A673 (cell line): ENCODE data around the gene GPHN. TPM values are rescaled to one million over a fixed set of nuclear protein-coding genes. Genes with fewer than 3 reads are reported as not detected.
A peak's percentile ranks its signal among the peaks of the same experiment; 100 is the strongest.

ENCODE experiments used
- BruUV-seq: library from RNA; stranded (reverse); fragments of 400-500 nt; replicated peaks from 2 replicates; lab custom pipeline; 2021; lab: Mats Ljungman, UMichigan
- CTCF ChIA-PET: fragments of 300-600 bp; sonication (Branson Sonifier 250); formaldehyde crosslinking; loops from one replicate; lab custom pipeline; 2022; ENCODE audit warnings: antibody characterized with exemption; lab: Charles Lee
- POLR2A ChIA-PET: fragments of 300-600 bp; sonication (Branson Sonifier 250); formaldehyde crosslinking; loops from one replicate; lab custom pipeline; 2022; ENCODE audit warnings: antibody characterized with exemption; ENCODE audit not compliant: low non-redundant PET; lab: Charles Lee
- DNase-seq: peaks from one replicate; pipeline ENCODE4 v3.0.0-alpha.2; 2015; ENCODE audit warnings: low spot score
- H3K27ac ChIP-seq: fragments of 200-600 bp; sonication (generic); 2 replicates; pipeline ENCODE4 v1.5.1; 2016; ENCODE audit warnings: mixed run types, low read depth, mild to moderate bottlenecking, mixed read lengths, antibody characterized with exemption, low read length; ENCODE audit not compliant: poor library complexity, severe bottlenecking
- H3K27me3 ChIP-seq: fragments of 200-600 bp; sonication (generic); replicated peaks from 2 replicates; pipeline ENCODE4 v1.6.1; 2017; ENCODE audit warnings: mixed run types, low read depth, mild to moderate bottlenecking, mixed read lengths, antibody characterized with exemption, low read length; ENCODE audit not compliant: insufficient read depth, poor library complexity
- H3K36me3 ChIP-seq: fragments of 200-600 bp; sonication (generic); 2 replicates; pipeline ENCODE4 v1.6.1; 2016; ENCODE audit warnings: mixed run types, mild to moderate bottlenecking, mixed read lengths, antibody characterized with exemption, low read length; ENCODE audit not compliant: insufficient read depth, poor library complexity, severe bottlenecking
- H3K4me1 ChIP-seq: fragments of 200-600 bp; sonication (generic); 2 replicates; pipeline ENCODE4 v1.6.1; 2017; ENCODE audit warnings: mixed run types, mild to moderate bottlenecking, mixed read lengths, antibody characterized with exemption, low read length; ENCODE audit not compliant: insufficient read depth, poor library complexity, severe bottlenecking
- H3K4me3 ChIP-seq: fragments of 200-600 bp; sonication (generic); 2 replicates; pipeline ENCODE4 v1.5.1; 2016; ENCODE audit warnings: low read depth, mixed run types, mild to moderate bottlenecking, mixed read lengths, low read length; ENCODE audit not compliant: poor library complexity, severe bottlenecking
- H3K9me3 ChIP-seq: fragments of 200-600 bp; sonication (generic); 2 replicates; pipeline ENCODE4 v1.6.1; 2016; ENCODE audit warnings: mixed run types, low read depth, mild to moderate bottlenecking, mixed read lengths, antibody characterized with exemption, low read length; ENCODE audit not compliant: poor library complexity, severe bottlenecking
- CTCF ChIP-seq: fragments of 300-800, 200-600 bp; sonication (generic); conservative IDR thresholded peaks from 2 replicates; pipeline ENCODE4 v1.5.1; 2017; ENCODE audit warnings: low read depth, mild to moderate bottlenecking, antibody characterized with exemption, low read length, moderate library complexity, mixed read lengths
- EZH2 ChIP-seq: fragments of 200-600 bp; sonication (generic); IDR thresholded peaks from 2 replicates; pipeline ENCODE4 v1.6.1; 2017; ENCODE audit warnings: borderline replicate concordance, low read depth, mild to moderate bottlenecking, mixed read lengths, antibody characterized with exemption, low read length; ENCODE audit not compliant: poor library complexity, severe bottlenecking
- intact Hi-C: fragments of 100-400 bp; cut with micrococcal nuclease; formaldehyde crosslinking; loops from one replicate; pipeline ENCODE4 v1.10.0; 2022; ENCODE audit not compliant: unreplicated experiment
- total RNA-seq: library from RNA; stranded (reverse); gene quantifications from 2 replicates; pipeline ENCODE4 v1.2.3, GENCODE V29; 2021

GPHN gene
- total RNA-seq, 1 experiment from 2014 or later: 30.3 TPM

GRCh38 chr14:66746316-66747006 is 238.5 kb downstream of the GPHN start:
- Histone ChIP-seq H3K27me3 (no peaks in the 10 kb centered on the region), H3K4me1 (no peaks in the 10 kb centered on the region), H3K27ac (no peak overlapping the region), H3K36me3 (no peaks in the 10 kb centered on the region), H3K4me3 (no peak overlapping the region), H3K9me3 (no peaks in the 10 kb centered on the region)
- TF ChIP-seq CTCF (peak; percentile 66), EZH2 (no peak)
- intact Hi-C loops: no loop called here
- CTCF ChIA-PET: interaction anchor here (0.5 to 1.0 kb wide), 2 partner anchors 122 to 387 kb away, joined by 4 read pairs; no protein-coding TSS in a partner anchor
- POLR2A ChIA-PET: no interaction called here
- peak; percentile 56 for DNase-seq
- BruUV-seq: no TSS peak

GRCh38 chr14:66752109-66752508 is 244.2 kb downstream of the GPHN start:
- TF ChIP-seq CTCF (no peak), EZH2 (no peak)
- ChIA-PET POLR2A (no interaction called here), CTCF (no interaction called here)
- no peak overlapping the region for H3K27ac ChIP-seq
- BruUV-seq: no TSS peak
- no peaks in the 10 kb centered on the region for H3K36me3 ChIP-seq
- H3K9me3 ChIP-seq: no peaks in the 10 kb centered on the region
- no peaks in the 10 kb centered on the region for H3K4me1 ChIP-seq
- no peak for DNase-seq
- intact Hi-C loops: no loop called here
- no peak overlapping the region for H3K4me3 ChIP-seq
- no peaks in the 10 kb centered on the region for H3K27me3 ChIP-seq

GRCh38 chr14:66758031-66758613 is 250.2 kb downstream of the GPHN start:
- Histone ChIP-seq H3K9me3 (no peaks in the 10 kb centered on the region), H3K27me3 (no peaks in the 10 kb centered on the region), H3K27ac (no peak overlapping the region), H3K4me1 (no peaks in the 10 kb centered on the region), H3K36me3 (no peaks in the 10 kb centered on the region), H3K4me3 (no peak overlapping the region)
- DNase-seq: no peak
- POLR2A ChIA-PET: no interaction called here
- CTCF ChIA-PET: no interaction called here
- no TSS peak for BruUV-seq
- intact Hi-C loops: no loop called here
- TF ChIP-seq EZH2 (no peak), CTCF (peak; percentile 34; the same call in 1 of the 2 replicates)
